ENCODE data around the gene ITGAV. TPM values are rescaled to one million over a fixed set of nuclear protein-coding genes. Genes with fewer than 3 reads are reported as not detected.
"Not testable (repeated sequence)": the region's sequence is repeated elsewhere in the genome, so short reads cannot be mapped to it uniquely, and the experiment has no call there.

The ITGAV gene
- total and polyA plus RNA-seq, 7 experiments from 2014 or later: 0.37 to 9.7 (median 6.9) TPM

DNA sequence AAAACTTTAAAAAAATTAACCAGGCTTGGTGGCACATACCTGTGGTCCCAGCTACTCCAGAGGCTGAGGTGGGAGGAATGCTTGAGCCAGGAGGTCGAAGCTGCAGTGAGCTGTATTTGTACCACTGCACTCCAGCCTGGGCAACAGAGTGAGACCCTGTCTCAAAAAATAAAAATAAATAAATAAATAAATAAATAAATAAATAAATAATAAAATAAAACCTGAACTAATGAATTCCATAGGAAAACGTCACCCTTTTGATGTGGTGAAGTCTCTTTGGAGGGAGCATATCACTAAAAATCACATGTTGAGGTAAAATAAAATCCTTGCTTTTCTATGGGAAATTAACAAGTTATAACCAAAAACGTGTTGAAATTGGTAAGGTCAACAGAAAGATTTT is 29.6 kb upstream of the ITGAV start:
- Mint-ChIP-seq H3K4me1 (no peaks in the 10 kb centered on the region), H3K4me3 (no peak overlapping the region), H3K9me3 (peaks cover 0 to 8% (median 0%) of the 10 kb centered on the region in 11 donors), H3K36me3 (peaks cover 0 to 4% (median 0%) of the 10 kb centered on the region in 5 donors), H3K27me3 (peaks cover 4 to 23% (median 14%) of the 10 kb centered on the region in 5 donors), H3K27ac (no peak overlapping the region)
- Histone ChIP-seq H3K27ac (ENCODE audit: low read depth, low read length) (no peak overlapping the region), H3K27me3 (ENCODE audit: control insufficient read depth in 2 of 2, insufficient read depth in 2 of 2, low read length in 2 of 2) (peaks cover 0 to 5% of the 10 kb centered on the region in 2 donors), H3K36me3 (ENCODE audit: control insufficient read depth in 2 of 3, insufficient read depth in 3 of 3, low read length in 3 of 3) (no peaks in the 10 kb centered on the region), H3K9me3 (ENCODE audit: control insufficient read depth in 2 of 3, low read length in 3 of 3) (no peaks in the 10 kb centered on the region), H3K4me1 (ENCODE audit: control insufficient read depth in 2 of 2, insufficient read depth in 2 of 2, low read length in 2 of 2) (no peaks in the 10 kb centered on the region), H3K4me3 (ENCODE audit: low read length) (no peak overlapping the region)
- ChIA-PET CTCF (no interaction called here), POLR2A (no interaction called here)
- ATAC-seq (no peak), DNase-seq (no peak)
- intact Hi-C loops (cut with micrococcal nuclease): no loop called here

- CTCF ChIA-PET: no interaction called here
- Mint-ChIP-seq H3K9me3 (peaks cover 0 to 8% (median 0%) of the 10 kb centered on the region in 11 donors), H3K36me3 (peaks cover 0 to 4% (median 0%) of the 10 kb centered on the region in 5 donors), H3K4me1 (no peaks in the 10 kb centered on the region), H3K4me3 (no peak overlapping the region), H3K27me3 (peaks cover 4 to 24% (median 18%) of the 10 kb centered on the region in 5 donors), H3K27ac (no peak overlapping the region)
- no peak for ATAC-seq
- DNase-seq: no peak
- Histone ChIP-seq H3K9me3 (ENCODE audit: control insufficient read depth in 2 of 3, low read length in 3 of 3) (no peaks in the 10 kb centered on the region), H3K4me1 (ENCODE audit: control insufficient read depth in 2 of 2, insufficient read depth in 2 of 2, low read length in 2 of 2) (no peaks in the 10 kb centered on the region), H3K27ac (ENCODE audit: low read depth, low read length) (no peak overlapping the region), H3K4me3 (ENCODE audit: low read length) (no peak overlapping the region), H3K36me3 (ENCODE audit: control insufficient read depth in 2 of 3, insufficient read depth in 3 of 3, low read length in 3 of 3) (no peaks in the 10 kb centered on the region), H3K27me3 (ENCODE audit: control insufficient read depth in 2 of 2, insufficient read depth in 2 of 2, low read length in 2 of 2) (peaks cover 0 to 5% of the 10 kb centered on the region in 2 donors)
- POLR2A ChIA-PET: no interaction called here
- intact Hi-C loops (cut with micrococcal nuclease): no loop called here
Measured at GRCh38 chr2:186561467-186562208, 28.2 kb upstream of the ITGAV start.

- no peak overlapping the region for H3K27ac ChIP-seq (ENCODE audit: low read depth, low read length)
- Mint-ChIP-seq H3K27ac (no peak overlapping the region), H3K36me3 (peaks cover 0 to 4% (median 0%) of the 10 kb centered on the region in 5 donors), H3K9me3 (peaks cover 0 to 8% (median 0%) of the 10 kb centered on the region in 11 donors), H3K27me3 (peaks cover 4 to 24% (median 18%) of the 10 kb centered on the region in 5 donors), H3K4me1 (no peaks in the 10 kb centered on the region), H3K4me3 (no peak overlapping the region)
- peaks cover 0 to 5% of the 10 kb centered on the region in 2 donors for H3K27me3 ChIP-seq (ENCODE audit: control insufficient read depth in 2 of 2, insufficient read depth in 2 of 2, low read length in 2 of 2)
- H3K9me3 ChIP-seq (ENCODE audit: control insufficient read depth in 2 of 3, low read length in 3 of 3): no peaks in the 10 kb centered on the region
- CTCF ChIA-PET: no interaction called here
- H3K4me3 ChIP-seq (ENCODE audit: low read length): no peak overlapping the region
- H3K36me3 ChIP-seq (ENCODE audit: control insufficient read depth in 2 of 3, insufficient read depth in 3 of 3, low read length in 3 of 3): no peaks in the 10 kb centered on the region
- POLR2A ChIA-PET: no interaction called here
- ATAC-seq: no peak
- intact Hi-C loops (cut with micrococcal nuclease): no loop called here
- DNase-seq: no peak
- H3K4me1 ChIP-seq (ENCODE audit: control insufficient read depth in 2 of 2, insufficient read depth in 2 of 2, low read length in 2 of 2): no peaks in the 10 kb centered on the region
Measured at GRCh38 chr2:186562209-186562578, 27.7 kb upstream of the ITGAV start.

- H3K27ac Mint-ChIP-seq; H3K27me3 ChIP-seq (ENCODE audit: control insufficient read depth in 2 of 2, insufficient read depth in 2 of 2, low read length in 2 of 2); DNase-seq; H3K27ac ChIP-seq (ENCODE audit: low read depth, low read length); H3K4me3 ChIP-seq (ENCODE audit: low read length); H3K36me3 Mint-ChIP-seq; H3K9me3 Mint-ChIP-seq; H3K4me1 Mint-ChIP-seq; ATAC-seq; intact Hi-C loops (cut with micrococcal nuclease); H3K36me3 ChIP-seq (ENCODE audit: control insufficient read depth in 2 of 3, insufficient read depth in 3 of 3, low read length in 3 of 3); CTCF ChIA-PET; H3K4me1 ChIP-seq (ENCODE audit: control insufficient read depth in 2 of 2, insufficient read depth in 2 of 2, low read length in 2 of 2); H3K4me3 Mint-ChIP-seq; H3K9me3 ChIP-seq (ENCODE audit: control insufficient read depth in 2 of 3, low read length in 3 of 3); POLR2A ChIA-PET: not testable (repeated sequence)
- peaks cover 0 to 19% (median 7%) of the 10 kb centered on the region in 5 donors for H3K27me3 Mint-ChIP-seq
Measured at GRCh38 chr2:186568600-186568999, 21.3 kb upstream of the ITGAV start.

GRCh38 chr2:186569127-186569526 is 20.7 kb upstream of the ITGAV start:
- intact Hi-C loops (cut with micrococcal nuclease); POLR2A ChIA-PET; H3K27ac ChIP-seq (ENCODE audit: low read depth, low read length); H3K36me3 Mint-ChIP-seq; H3K36me3 ChIP-seq (ENCODE audit: control insufficient read depth in 2 of 3, insufficient read depth in 3 of 3, low read length in 3 of 3); ATAC-seq; H3K27ac Mint-ChIP-seq; H3K9me3 ChIP-seq (ENCODE audit: control insufficient read depth in 2 of 3, low read length in 3 of 3); DNase-seq; H3K9me3 Mint-ChIP-seq; CTCF ChIA-PET; H3K4me3 ChIP-seq (ENCODE audit: low read length); H3K4me1 ChIP-seq (ENCODE audit: control insufficient read depth in 2 of 2, insufficient read depth in 2 of 2, low read length in 2 of 2); H3K4me1 Mint-ChIP-seq; H3K27me3 ChIP-seq (ENCODE audit: control insufficient read depth in 2 of 2, insufficient read depth in 2 of 2, low read length in 2 of 2); H3K4me3 Mint-ChIP-seq: not testable (repeated sequence)
- H3K27me3 Mint-ChIP-seq: peaks cover 0 to 19% (median 3%) of the 10 kb centered on the region in 5 donors

DNA sequence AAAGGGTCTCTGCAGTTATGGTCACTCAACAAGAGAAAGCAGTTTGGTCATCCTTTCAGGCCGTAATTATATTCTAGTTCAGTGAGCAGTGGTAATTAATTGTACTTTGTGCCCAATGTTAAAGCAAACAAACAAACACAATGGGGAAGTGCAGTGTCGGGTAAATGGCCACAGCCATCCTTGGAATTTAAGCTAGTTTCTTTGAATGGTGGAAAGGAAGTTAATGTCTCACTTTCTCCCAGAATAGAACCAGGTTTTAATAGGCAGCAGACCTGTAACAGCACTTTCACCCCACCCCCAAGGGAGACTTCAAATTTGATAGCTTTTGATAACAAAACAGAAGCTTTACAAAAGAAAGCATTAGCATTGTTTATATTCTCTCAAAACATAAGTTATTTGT is 20.0 kb upstream of the ITGAV start:
- no peak for DNase-seq
- Histone ChIP-seq H3K36me3 (ENCODE audit: control insufficient read depth in 2 of 3, insufficient read depth in 3 of 3, low read length in 3 of 3) (no peaks in the 10 kb centered on the region), H3K9me3 (ENCODE audit: control insufficient read depth in 2 of 3, low read length in 3 of 3) (no peaks in the 10 kb centered on the region), H3K27me3 (ENCODE audit: control insufficient read depth in 2 of 2, insufficient read depth in 2 of 2, low read length in 2 of 2) (no peaks in the 10 kb centered on the region), H3K27ac (ENCODE audit: low read depth, low read length) (no peak overlapping the region), H3K4me3 (ENCODE audit: low read length) (no peak overlapping the region), H3K4me1 (ENCODE audit: control insufficient read depth in 2 of 2, insufficient read depth in 2 of 2, low read length in 2 of 2) (no peaks in the 10 kb centered on the region)
- H3K27me3 Mint-ChIP-seq: peaks cover 0 to 17% (median 3%) of the 10 kb centered on the region in 5 donors
- H3K4me3 Mint-ChIP-seq: no peak overlapping the region
- ATAC-seq: no peak
- no peaks in the 10 kb centered on the region for H3K36me3 Mint-ChIP-seq
- H3K27ac Mint-ChIP-seq: no peak overlapping the region
- intact Hi-C loops (cut with micrococcal nuclease): no loop called here
- CTCF ChIA-PET: no interaction called here
- POLR2A ChIA-PET: interaction anchor here (0.6 to 0.7 kb wide), 2 partner anchors 66 to 81 kb away, joined by 6 read pairs; no protein-coding TSS in a partner anchor
- peaks cover 0 to 2% (median 0%) of the 10 kb centered on the region in 11 donors for H3K9me3 Mint-ChIP-seq
- no peaks in the 10 kb centered on the region for H3K4me1 Mint-ChIP-seq

DNA sequence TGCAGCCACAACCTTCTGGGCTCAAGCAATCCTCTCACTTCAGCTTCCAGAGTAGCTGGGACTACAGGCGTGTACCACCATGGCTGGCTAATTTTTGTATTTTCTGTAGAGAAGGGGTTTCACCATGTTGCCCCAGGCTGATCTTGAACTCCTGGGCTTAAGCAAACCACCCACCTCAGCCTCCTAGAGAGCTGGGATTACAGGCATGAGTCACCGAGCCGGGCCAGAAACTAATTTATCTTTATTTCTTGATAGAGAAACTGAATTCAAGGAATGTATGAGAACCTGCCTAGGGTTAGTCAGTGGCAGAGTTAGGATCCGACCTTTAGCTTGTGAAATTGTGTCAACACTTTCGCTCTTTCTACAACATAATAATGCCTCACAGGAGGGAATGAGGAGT is 19.3 kb upstream of the ITGAV start:
- H3K27ac Mint-ChIP-seq: no peak overlapping the region

More for the DNA sequence above, 19.3 kb upstream of the ITGAV start:
- H3K36me3 ChIP-seq (ENCODE audit: control insufficient read depth in 2 of 3, insufficient read depth in 3 of 3, low read length in 3 of 3): no peaks in the 10 kb centered on the region
- ChIA-PET CTCF (interaction anchor here (0.7 kb wide), 1 partner anchor 367 kb away, joined by 5 read pairs; no protein-coding TSS in a partner anchor), POLR2A (no interaction called here)
- Mint-ChIP-seq H3K4me3 (no peak overlapping the region), H3K9me3 (peaks cover 0 to 2% (median 0%) of the 10 kb centered on the region in 11 donors), H3K27me3 (peaks cover 0 to 10% (median under 1%) of the 10 kb centered on the region in 5 donors), H3K36me3 (no peaks in the 10 kb centered on the region), H3K4me1 (peaks cover 0 to 3% (median 0%) of the 10 kb centered on the region in 7 donors)
- no peaks in the 10 kb centered on the region for H3K9me3 ChIP-seq (ENCODE audit: control insufficient read depth in 2 of 3, low read length in 3 of 3)
- H3K4me1 ChIP-seq (ENCODE audit: control insufficient read depth in 2 of 2, insufficient read depth in 2 of 2, low read length in 2 of 2): no peaks in the 10 kb centered on the region
- no peaks in the 10 kb centered on the region for H3K27me3 ChIP-seq (ENCODE audit: control insufficient read depth in 2 of 2, insufficient read depth in 2 of 2, low read length in 2 of 2)
- ATAC-seq (no peak), DNase-seq (no peak)
- intact Hi-C loops (cut with micrococcal nuclease): no loop called here
- no peak overlapping the region for H3K27ac ChIP-seq (ENCODE audit: low read depth, low read length)
- H3K4me3 ChIP-seq (ENCODE audit: low read length): no peak overlapping the region

Measured in naive thymus-derived CD4-positive, alpha-beta T cell (primary cell).